Measurements from ENCODE around the gene PGAM5. TPM values are rescaled to one million over a fixed set of nuclear protein-coding genes. Genes with fewer than 3 reads are reported as not detected.

The PGAM5 gene
- total RNA-seq, 2 experiments from 2014 or later = 12.8 to 15.1 TPM

- intact Hi-C loops (cut with DNase I, micrococcal nuclease) = no loop called here
- CTCF ChIA-PET = interaction anchor here (1.0 kb wide), 1 partner anchor 11 kb away, joined by 3 read pairs; no protein-coding TSS in a partner anchor
- Mint-ChIP-seq H3K4me3 (no peak overlapping the region), H3K36me3 (ENCODE audit: low read depth) (peaks cover 92% of the 10 kb centered on the region), H3K9me3 (no peaks in the 10 kb centered on the region), H3K27me3 (no peaks in the 10 kb centered on the region), H3K27ac (no peak overlapping the region), H3K4me1 (ENCODE audit: low read depth) (peaks cover 16% of the 10 kb centered on the region)
- POLR2A ChIA-PET = no interaction called here
- Histone ChIP-seq H3K27ac (ENCODE audit: low read depth in 1 of 2, low read length in 2 of 2) (no peak overlapping the region), H3K27me3 (ENCODE audit: control insufficient read depth in 1 of 2, insufficient read depth in 2 of 2, low read length in 2 of 2) (no peaks in the 10 kb centered on the region), H3K4me1 (ENCODE audit: insufficient read depth, low read length) (peaks cover 4% of the 10 kb centered on the region), H3K4me3 (ENCODE audit: low read length) (no peak overlapping the region), H3K36me3 (ENCODE audit: insufficient read depth, low read length) (peaks cover 85% of the 10 kb centered on the region), H3K9me3 (ENCODE audit: control insufficient read depth in 1 of 2, insufficient read depth in 1 of 2, low read length in 2 of 2) (no peaks in the 10 kb centered on the region)
- TF ChIP-seq, protein P1, sequence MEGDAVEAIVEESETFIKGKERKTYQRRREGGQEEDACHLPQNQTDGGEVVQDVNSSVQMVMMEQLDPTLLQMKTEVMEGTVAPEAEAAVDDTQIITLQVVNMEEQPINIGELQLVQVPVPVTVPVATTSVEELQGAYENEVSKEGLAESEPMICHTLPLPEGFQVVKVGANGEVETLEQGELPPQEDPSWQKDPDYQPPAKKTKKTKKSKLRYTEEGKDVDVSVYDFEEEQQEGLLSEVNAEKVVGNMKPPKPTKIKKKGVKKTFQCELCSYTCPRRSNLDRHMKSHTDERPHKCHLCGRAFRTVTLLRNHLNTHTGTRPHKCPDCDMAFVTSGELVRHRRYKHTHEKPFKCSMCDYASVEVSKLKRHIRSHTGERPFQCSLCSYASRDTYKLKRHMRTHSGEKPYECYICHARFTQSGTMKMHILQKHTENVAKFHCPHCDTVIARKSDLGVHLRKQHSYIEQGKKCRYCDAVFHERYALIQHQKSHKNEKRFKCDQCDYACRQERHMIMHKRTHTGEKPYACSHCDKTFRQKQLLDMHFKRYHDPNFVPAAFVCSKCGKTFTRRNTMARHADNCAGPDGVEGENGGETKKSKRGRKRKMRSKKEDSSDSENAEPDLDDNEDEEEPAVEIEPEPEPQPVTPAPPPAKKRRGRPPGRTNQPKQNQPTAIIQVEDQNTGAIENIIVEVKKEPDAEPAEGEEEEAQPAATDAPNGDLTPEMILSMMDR (IDR thresholded peaks at IDR 0.05) = no peak
- no peak for ATAC-seq (ENCODE audit: poor library complexity)
- no peak for DNase-seq
Measured at GRCh38 chr12:132665794-132666193, 44.8 kb upstream of the PGAM5 start.

GRCh38 chr12:132668191-132669088, 42.2 kb upstream of the PGAM5 start:
- intact Hi-C loops (cut with DNase I, micrococcal nuclease) = no loop called here
- H3K36me3 ChIP-seq (ENCODE audit: insufficient read depth, low read length) = peaks cover 76% of the 10 kb centered on the region
- no peaks in the 10 kb centered on the region for H3K9me3 ChIP-seq (ENCODE audit: control insufficient read depth in 1 of 2, insufficient read depth in 1 of 2, low read length in 2 of 2)
- ATAC-seq (ENCODE audit: poor library complexity) (no peak), DNase-seq (no peak)
- no peak overlapping the region for H3K27ac Mint-ChIP-seq
- ChIA-PET CTCF (no interaction called here), POLR2A (no interaction called here)
- H3K36me3 Mint-ChIP-seq (ENCODE audit: low read depth) = peaks cover 87% of the 10 kb centered on the region
- H3K4me3 Mint-ChIP-seq = no peak overlapping the region
- H3K4me1 Mint-ChIP-seq (ENCODE audit: low read depth) = peaks cover 4% of the 10 kb centered on the region
- no peak overlapping the region for H3K4me3 ChIP-seq (ENCODE audit: low read length)
- H3K27me3 Mint-ChIP-seq = no peaks in the 10 kb centered on the region
- H3K9me3 Mint-ChIP-seq = no peaks in the 10 kb centered on the region
- no peaks in the 10 kb centered on the region for H3K27me3 ChIP-seq (ENCODE audit: control insufficient read depth in 1 of 2, insufficient read depth in 2 of 2, low read length in 2 of 2)
- H3K4me1 ChIP-seq (ENCODE audit: insufficient read depth, low read length) = peaks cover 7% of the 10 kb centered on the region
- H3K27ac ChIP-seq (ENCODE audit: low read depth in 1 of 2, low read length in 2 of 2) = no peak overlapping the region
- TF ChIP-seq, protein P1 (IDR thresholded peaks at IDR 0.05) = no peak

- ATAC-seq (ENCODE audit: poor library complexity) (no peak), DNase-seq (no peak)
- Histone ChIP-seq H3K4me3 (ENCODE audit: low read length) (no peak overlapping the region), H3K9me3 (ENCODE audit: control insufficient read depth in 1 of 2, insufficient read depth in 1 of 2, low read length in 2 of 2) (no peaks in the 10 kb centered on the region), H3K27me3 (ENCODE audit: control insufficient read depth in 1 of 2, insufficient read depth in 2 of 2, low read length in 2 of 2) (no peaks in the 10 kb centered on the region), H3K27ac (ENCODE audit: low read depth in 1 of 2, low read length in 2 of 2) (no peak overlapping the region), H3K36me3 (ENCODE audit: insufficient read depth, low read length) (peaks cover 71% of the 10 kb centered on the region), H3K4me1 (ENCODE audit: insufficient read depth, low read length) (peaks cover 7% of the 10 kb centered on the region)
- no peak overlapping the region for H3K27ac Mint-ChIP-seq
- ChIA-PET CTCF (no interaction called here), POLR2A (no interaction called here)
- TF ChIP-seq, protein P1 (IDR thresholded peaks at IDR 0.05) = no peak
- no peak overlapping the region for H3K4me3 Mint-ChIP-seq
- intact Hi-C loops (cut with DNase I, micrococcal nuclease) = no loop called here
- no peaks in the 10 kb centered on the region for H3K27me3 Mint-ChIP-seq
- peaks cover 4% of the 10 kb centered on the region for H3K4me1 Mint-ChIP-seq (ENCODE audit: low read depth)
- H3K9me3 Mint-ChIP-seq = no peaks in the 10 kb centered on the region
- peaks cover 87% of the 10 kb centered on the region for H3K36me3 Mint-ChIP-seq (ENCODE audit: low read depth)
Measured at GRCh38 chr12:132669166-132669879, 41.3 kb upstream of the PGAM5 start.
